Urothelium cell line (cell line): Measurements from ENCODE around the gene SCNN1A.
"Not testable (repeated sequence)": the region's sequence is repeated elsewhere in the genome, so short reads cannot be mapped to it uniquely, and the experiment has no call there.

Experiments used
- DNase-seq: peaks from one replicate; pipeline ENCODE4 v3.0.0; 2011; ENCODE audit warnings: low spot score, mixed read lengths
- FAIRE-seq: peaks from 2 replicates; lab custom pipeline; 2011; peaks lifted over from hg19 to GRCh38; lab: Jason Lieb, UNC

SCNN1A gene

GRCh38 chr12:6351622-6352021 lies 23.7 kb downstream of the SCNN1A start:
- FAIRE-seq = no peak
- DNase-seq = no peak

DNA sequence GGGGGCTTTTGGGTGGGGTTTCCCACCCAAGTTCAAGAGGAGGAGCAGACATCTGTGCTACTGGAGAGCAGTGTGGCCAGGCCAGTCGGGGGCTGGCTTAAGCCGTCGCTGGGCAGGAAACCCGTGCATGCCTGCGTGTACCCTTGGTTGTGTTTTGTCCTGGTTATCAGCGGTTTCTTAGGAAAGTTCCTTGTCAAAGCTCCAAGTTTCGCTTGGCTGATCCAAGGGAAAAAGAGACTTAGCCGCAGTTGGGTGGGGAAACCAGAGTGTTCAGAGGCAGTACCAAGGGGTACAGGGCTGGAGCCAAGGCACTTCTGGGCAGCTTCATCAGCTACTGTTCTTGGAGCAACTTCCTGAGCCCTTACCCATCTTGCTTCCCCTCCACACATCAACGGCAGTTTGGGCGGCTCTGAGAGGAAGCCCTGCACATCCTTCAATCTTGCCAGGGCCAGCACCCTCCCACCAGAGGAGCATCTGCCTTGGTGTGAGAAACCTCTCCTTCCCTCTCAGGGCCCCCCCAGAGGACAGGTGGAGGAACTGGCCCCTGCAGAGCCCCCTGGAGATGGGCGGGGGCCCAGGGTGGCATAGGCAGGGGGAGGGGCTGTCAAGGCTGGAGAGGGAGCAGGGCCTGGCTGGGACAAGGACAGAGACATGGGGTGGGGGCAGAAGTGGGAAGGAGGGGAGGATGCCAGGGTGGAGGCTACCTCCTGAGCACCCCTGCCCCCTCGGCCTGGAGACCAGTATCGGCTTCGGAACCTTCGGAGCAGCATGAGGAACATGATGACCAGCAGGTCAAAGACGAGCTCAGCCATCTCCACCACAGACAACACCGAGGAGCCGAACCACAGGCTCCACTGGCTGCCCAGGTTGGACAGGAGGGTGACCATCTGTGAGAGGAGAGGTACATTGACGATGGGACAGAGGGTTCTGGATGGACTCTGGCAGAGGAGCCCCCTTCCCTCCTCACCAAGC lies 27.7 kb downstream of the SCNN1A start:
- no peak for DNase-seq
- peak; percentile 20 for FAIRE-seq

GRCh38 chr12:6346942-6347341 lies 28.4 kb downstream of the SCNN1A start:
- FAIRE-seq (no peak), DNase-seq (no peak)

DNA sequence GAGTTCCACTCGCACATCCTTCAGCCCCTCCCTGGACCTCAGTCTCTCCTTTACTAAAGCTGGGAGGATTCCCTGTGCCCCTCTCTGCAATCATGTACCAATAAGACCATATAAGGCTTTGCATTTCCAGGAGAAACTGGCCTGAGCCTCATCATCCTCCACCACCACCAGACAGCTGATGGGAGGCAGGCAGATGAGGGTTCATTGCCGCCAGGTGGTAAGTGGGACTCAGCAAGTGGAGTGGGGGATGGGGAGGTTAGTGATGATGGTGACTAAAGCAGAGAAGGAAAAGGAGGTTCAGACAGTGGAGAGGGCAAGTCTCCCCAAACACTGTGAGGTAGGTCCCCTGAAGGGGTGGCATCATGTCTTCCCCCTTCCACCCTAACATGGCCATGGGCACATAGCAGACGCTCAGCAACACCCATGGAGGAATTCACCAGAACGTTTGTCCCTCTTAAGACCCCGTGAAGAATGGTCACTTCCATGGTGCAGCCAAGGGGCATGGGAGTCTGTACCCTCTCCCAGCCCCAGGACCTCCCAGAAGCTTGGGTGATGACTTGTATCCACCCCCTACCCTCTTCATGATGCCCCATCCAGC lies 29.0 kb downstream of the SCNN1A start:
- FAIRE-seq = peak; percentile 91
- DNase-seq = no peak

- FAIRE-seq (peak; percentile 86), DNase-seq (peak; percentile 81)
Measured at GRCh38 chr12:6345319-6346091, 29.9 kb downstream of the SCNN1A start.

- not testable (repeated sequence) for FAIRE-seq
Measured at GRCh38 chr12:6344101-6344660, 31.2 kb downstream of the SCNN1A start.

GRCh38 chr12:6343518-6343917 lies 31.8 kb downstream of the SCNN1A start:
- no peak for DNase-seq
- no peak for FAIRE-seq

More at GRCh38 chr12:6344101-6344660, 31.2 kb downstream of the SCNN1A start:
- not testable (repeated sequence) for DNase-seq

DNA sequence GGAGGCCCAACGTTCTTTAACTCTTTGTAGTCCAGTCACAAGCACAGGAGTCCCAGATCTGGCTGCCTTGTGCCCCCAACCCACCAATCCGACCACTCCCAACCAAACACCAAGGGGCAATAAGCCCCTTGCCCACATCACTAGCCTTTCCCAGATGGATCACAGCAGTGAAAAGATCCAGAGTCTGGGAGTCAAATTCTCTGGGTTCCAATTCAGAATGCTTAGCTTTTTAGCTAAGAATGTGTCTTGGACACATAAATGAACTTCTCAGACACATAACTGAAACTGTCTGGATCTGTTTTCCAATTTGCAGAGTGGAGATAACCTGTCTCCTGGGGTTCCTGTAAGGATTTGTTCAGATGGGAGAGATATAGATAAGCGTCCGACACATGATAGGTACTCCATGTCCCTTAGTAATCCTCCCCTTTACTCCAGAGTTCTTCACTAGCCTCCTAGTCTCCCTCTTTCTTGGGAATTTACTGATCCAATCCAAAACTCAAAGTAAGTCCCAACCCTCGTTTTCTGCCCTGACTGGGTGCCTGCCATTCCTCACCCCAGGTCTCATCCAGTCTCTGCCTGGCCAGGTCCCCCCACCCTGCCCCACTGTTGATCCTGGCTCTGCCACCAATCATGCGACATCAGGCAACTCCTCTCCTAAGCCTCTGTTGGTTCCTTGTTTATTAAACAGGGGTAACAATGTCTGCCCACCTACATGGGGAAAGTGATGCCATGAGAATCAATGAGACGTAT lies 33.0 kb downstream of the SCNN1A start:
- FAIRE-seq = no peak
- no peak for DNase-seq

DNA sequence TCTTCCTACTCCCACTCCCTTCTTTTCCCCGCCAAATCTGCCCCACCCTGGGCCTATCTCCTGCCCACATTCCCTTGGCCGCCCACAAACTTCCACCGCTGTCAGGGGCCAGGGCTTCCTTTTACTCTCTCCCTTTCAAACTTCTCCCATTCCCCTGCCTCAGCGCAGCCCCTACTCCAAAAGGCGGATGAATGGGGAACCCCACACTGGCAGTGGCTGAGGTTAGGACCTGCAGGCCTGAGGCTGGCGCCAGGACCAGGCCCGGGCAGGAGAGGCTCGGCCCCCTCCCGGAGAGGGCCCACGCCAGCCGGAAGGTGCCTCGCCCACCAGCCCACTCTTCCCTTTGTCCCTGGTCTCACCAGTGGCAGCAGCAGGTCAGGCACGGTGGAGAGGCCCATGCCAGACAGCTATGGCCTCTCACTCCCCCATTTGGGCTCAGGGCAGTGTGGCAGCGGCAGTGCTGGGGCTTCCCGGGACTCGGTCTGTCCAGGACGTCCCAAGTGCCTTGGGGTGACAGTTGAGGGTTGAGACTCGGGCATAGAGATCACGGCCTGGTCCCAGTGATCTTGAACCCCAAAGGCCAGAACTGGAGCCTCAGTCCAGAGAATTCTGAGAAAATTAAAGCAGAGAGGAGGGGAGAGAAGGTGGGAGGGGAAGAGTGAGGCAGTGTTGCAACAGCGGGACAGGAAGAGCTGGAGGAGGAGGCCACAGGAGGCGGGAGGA lies 33.8 kb downstream of the SCNN1A start, which contains the start of gene TNFRSF1A:
Gene TNFRSF1A (minus strand): TSS at position 660 of the 723 bp plus-strand sequence. CDS start 262 bp downstream, at position 398.
- peak; percentile 89 for DNase-seq
- peak; percentile 83 for FAIRE-seq

- peak; percentile 87 for FAIRE-seq
- no peak for DNase-seq
Measured at GRCh38 chr12:6340745-6341416, 34.5 kb downstream of the SCNN1A start.

- no peak for DNase-seq
Measured at GRCh38 chr12:6340032-6340638, 35.2 kb downstream of the SCNN1A start.

GRCh38 chr12:6338955-6339354 lies 36.4 kb downstream of the SCNN1A start:
- peak; percentile 63 for FAIRE-seq
- no peak for DNase-seq

More at GRCh38 chr12:6340032-6340638, 35.2 kb downstream of the SCNN1A start:
- FAIRE-seq = no peak

GRCh38 chr12:6338536-6338935 lies 36.8 kb downstream of the SCNN1A start:
- peak; percentile 44 for FAIRE-seq
- not testable (repeated sequence) for DNase-seq

DNA sequence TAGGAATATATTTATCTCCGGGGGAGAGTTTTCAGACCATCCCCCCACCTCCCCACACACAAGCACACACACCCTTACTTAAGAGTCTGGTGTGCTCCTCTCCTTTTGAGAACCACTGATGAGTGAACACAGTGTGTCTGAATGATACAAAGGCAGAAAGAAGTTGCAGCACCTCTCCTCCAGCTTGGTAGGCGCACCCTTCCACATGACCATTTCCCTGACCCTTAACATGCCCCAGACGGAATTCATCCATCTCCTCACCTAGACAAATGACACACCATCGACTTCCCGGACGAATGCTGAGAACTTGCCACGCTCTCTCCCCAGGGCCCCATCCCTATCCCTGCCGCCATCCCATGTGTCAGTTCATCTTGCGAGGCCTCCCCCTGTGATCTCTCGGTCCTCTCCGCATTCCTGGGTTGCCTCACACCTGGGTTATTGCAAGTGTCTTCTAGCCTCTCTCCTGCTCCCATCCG lies 37.4 kb downstream of the SCNN1A start:
- DNase-seq (no peak), FAIRE-seq (peak; percentile 71)

DNA sequence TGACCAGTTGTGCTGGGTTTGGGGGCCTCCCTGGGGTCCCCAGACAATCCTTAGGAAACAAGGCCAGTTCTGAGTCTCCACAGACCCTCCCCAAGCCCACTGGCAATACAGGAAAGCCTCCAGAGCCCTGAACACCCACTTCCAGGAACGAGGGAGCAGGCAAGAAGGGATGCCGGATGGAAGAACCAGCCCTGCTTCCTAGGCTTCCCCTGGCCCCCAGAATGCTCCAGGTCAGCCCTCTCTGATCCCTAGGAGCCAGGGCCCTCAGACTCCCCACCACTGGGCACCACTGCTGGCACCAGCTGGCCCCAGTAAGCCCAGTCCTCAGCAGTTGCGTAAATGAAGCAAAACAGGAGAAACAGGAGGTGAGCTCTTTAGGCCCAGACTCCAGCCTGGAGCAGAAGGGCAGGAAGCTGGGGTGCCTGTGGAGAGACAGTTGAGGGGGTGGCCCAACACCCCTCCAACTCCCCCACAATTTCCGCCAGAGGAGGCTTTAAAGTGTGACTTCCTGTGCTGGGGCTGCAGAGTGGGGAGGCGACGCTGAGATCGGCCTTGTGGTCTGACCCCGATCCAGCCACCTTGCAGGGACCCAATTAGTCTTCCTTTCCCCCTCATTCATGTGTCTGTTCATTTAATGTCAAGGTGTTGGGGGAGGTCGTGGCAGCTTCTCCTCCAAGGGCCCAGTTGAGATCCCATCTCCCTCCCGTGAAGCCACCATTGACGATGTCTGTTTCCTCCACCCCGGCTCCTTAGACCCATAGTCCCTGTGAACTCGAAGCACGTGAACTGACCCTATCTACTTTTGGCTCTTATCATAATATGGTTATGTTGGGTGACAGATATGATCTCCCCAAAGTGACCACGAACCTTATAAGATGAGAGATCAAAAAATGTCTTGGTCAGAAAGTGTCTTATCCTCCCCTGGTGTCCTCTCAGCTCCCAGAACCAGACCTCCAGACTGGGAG lies 38.2 kb downstream of the SCNN1A start:
- FAIRE-seq (no peak), DNase-seq (no peak)

GRCh38 chr12:6336079-6336888 lies 39.1 kb downstream of the SCNN1A start:
- DNase-seq (peak; percentile 99), FAIRE-seq (peak; percentile 97)
